Activated T-cell treated with anti-CD3 and anti-CD28 coated beads, Interleukin-2, amount 50 U/mL, for 72 hours (primary cell): ENCODE measurements around the gene RAC3. TPM values are rescaled to one million over a fixed set of nuclear protein-coding genes. Genes with fewer than 3 reads are reported as not detected.

Source experiments
- ATAC-seq, 2 donors: fragments of 150-1000 bp; cut with Tn5 transposase; replicated peaks in 1 of 2; 2 replicates each; pipeline ENCODE4 v1.10.0; 2021; ENCODE audit warnings: moderate library complexity in 2 of 2, mild to moderate bottlenecking in 1 of 2
- DNase-seq, 2 donors: peaks; one replicate each; pipeline ENCODE4 v3.0.0; 2021 to 2022; ENCODE audit warnings: mixed read lengths in 1 of 2
- H3K27ac Mint-ChIP-seq: one replicate; pipeline ENCODE4 v1.8.0; 2022; ENCODE audit warnings: mild to moderate bottlenecking, moderate library complexity, mixed read lengths
- H3K27me3 Mint-ChIP-seq: one replicate; pipeline ENCODE4 v1.8.0; 2022; ENCODE audit warnings: low read depth, mixed read lengths
- H3K36me3 Mint-ChIP-seq, 2 donors: one replicate each; pipeline ENCODE4 v1.8.0; 2022; ENCODE audit warnings: mixed read lengths in 2 of 2, mild to moderate bottlenecking in 1 of 2; ENCODE audit not compliant: insufficient read depth in 2 of 2
- H3K4me1 Mint-ChIP-seq: one replicate; pipeline ENCODE4 v1.8.0; 2022; ENCODE audit warnings: low read depth, mixed read lengths
- H3K4me3 Mint-ChIP-seq, 2 donors: one replicate each; pipeline ENCODE4 v1.8.0; 2022; ENCODE audit warnings: mild to moderate bottlenecking in 2 of 2, mixed read lengths in 2 of 2, moderate library complexity in 2 of 2
- H3K9me3 Mint-ChIP-seq, 2 donors: one replicate each; pipeline ENCODE4 v1.8.0; 2022; ENCODE audit warnings: mixed read lengths in 2 of 2
- total RNA-seq, 2 donors: library from RNA; stranded (reverse); gene quantifications; one replicate each; pipeline ENCODE4 v1.2.3, GENCODE V29; 2022

The RAC3 gene
- total RNA-seq, 2 donors from 2014 or later = 8.5 to 13.1 TPM

DNA sequence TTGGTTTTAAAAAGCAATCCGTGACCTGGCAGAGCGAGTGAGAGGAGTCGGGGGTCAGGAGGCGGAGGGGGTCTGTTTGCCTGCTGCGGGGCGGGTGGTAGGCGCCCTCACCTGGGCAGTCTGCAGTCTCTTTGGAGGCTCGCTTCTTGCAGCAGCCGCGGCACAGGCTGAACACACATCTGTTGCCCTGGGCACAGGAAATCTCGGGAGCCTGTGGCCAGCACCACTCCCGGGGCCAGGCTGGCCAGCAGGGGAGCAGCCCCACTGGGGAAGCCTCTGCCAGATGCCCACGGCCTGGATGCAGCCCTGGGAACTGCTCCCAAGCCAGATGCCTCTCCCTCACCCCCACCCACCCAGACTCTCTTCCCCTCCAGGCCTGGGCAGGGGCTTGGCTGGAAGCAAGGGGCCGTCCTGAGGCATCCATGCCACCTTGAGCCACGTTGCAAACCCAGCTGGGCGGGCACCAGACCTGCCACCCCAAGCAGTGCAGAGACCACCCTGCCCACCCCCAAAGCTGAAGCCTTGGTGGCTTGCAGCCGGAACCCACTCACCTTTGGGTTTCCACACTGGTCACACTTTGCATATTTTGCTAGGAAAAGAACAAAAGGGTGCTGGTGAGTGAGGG, 26.9 kb downstream of the RAC3 start:
- H3K9me3 Mint-ChIP-seq = no peaks in the 10 kb centered on the region
- H3K36me3 Mint-ChIP-seq = peaks cover 0 to 4% of the 10 kb centered on the region in 2 donors
- no peaks in the 10 kb centered on the region for H3K27me3 Mint-ChIP-seq
- H3K4me3 Mint-ChIP-seq = no peak overlapping the region
- H3K27ac Mint-ChIP-seq = no peak overlapping the region
- ATAC-seq = no peak
- peaks cover 5% of the 10 kb centered on the region for H3K4me1 Mint-ChIP-seq
- DNase-seq = no peak

DNA sequence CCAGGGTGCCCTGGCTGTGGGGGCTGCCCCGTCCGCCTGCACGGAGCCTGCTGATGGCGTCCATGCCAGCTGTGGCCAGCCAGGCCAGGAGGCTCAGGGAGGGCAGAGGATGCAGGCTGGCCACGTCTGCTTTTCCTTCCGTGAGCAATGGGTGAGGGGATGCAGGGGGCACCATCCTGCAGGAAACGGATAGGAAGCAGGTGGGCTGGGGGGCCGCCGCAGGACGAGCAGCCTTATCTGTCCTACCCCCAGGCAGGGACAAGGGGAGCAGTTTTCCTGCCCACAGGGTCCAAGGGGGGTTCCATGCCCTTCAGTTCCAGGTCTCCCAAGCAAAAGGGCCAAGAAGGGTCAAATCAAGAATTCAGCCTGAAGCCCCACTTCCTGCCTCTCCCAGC, 27.4 kb downstream of the RAC3 start:
- Mint-ChIP-seq H3K9me3 (no peaks in the 10 kb centered on the region), H3K27me3 (no peaks in the 10 kb centered on the region), H3K27ac (no peak overlapping the region), H3K4me1 (no peaks in the 10 kb centered on the region), H3K4me3 (no peak overlapping the region), H3K36me3 (peaks cover 0 to 4% of the 10 kb centered on the region in 2 donors)
- no peak for DNase-seq
- no peak for ATAC-seq

GRCh38 chr17:82059272-82060000, 28.0 kb downstream of the RAC3 start:
- Mint-ChIP-seq H3K36me3 (peaks cover 0 to 4% of the 10 kb centered on the region in 2 donors), H3K27me3 (no peaks in the 10 kb centered on the region), H3K9me3 (no peaks in the 10 kb centered on the region), H3K27ac (no peak overlapping the region), H3K4me1 (peaks cover 6% of the 10 kb centered on the region), H3K4me3 (no peak overlapping the region)
- ATAC-seq = no peak
- DNase-seq = no peak

- no peaks in the 10 kb centered on the region for H3K27me3 Mint-ChIP-seq
- no peak overlapping the region for H3K4me3 Mint-ChIP-seq
- H3K27ac Mint-ChIP-seq = no peak overlapping the region
- H3K9me3 Mint-ChIP-seq = no peaks in the 10 kb centered on the region
- peaks cover 7% of the 10 kb centered on the region for H3K4me1 Mint-ChIP-seq
- H3K36me3 Mint-ChIP-seq = peaks cover 0 to 4% of the 10 kb centered on the region in 2 donors
- ATAC-seq = no peak
- no peak for DNase-seq
Measured at GRCh38 chr17:82060001-82060380, 28.5 kb downstream of the RAC3 start.

- DNase-seq (no peak), ATAC-seq (no peak)
- no peaks in the 10 kb centered on the region for H3K27me3 Mint-ChIP-seq
- H3K4me3 Mint-ChIP-seq = no peak overlapping the region
- H3K27ac Mint-ChIP-seq = no peak overlapping the region
- peaks cover 0 to 4% of the 10 kb centered on the region in 2 donors for H3K36me3 Mint-ChIP-seq
- peaks cover 7% of the 10 kb centered on the region for H3K4me1 Mint-ChIP-seq
- H3K9me3 Mint-ChIP-seq = no peaks in the 10 kb centered on the region
Measured at GRCh38 chr17:82060614-82061013, 29.1 kb downstream of the RAC3 start.

DNA sequence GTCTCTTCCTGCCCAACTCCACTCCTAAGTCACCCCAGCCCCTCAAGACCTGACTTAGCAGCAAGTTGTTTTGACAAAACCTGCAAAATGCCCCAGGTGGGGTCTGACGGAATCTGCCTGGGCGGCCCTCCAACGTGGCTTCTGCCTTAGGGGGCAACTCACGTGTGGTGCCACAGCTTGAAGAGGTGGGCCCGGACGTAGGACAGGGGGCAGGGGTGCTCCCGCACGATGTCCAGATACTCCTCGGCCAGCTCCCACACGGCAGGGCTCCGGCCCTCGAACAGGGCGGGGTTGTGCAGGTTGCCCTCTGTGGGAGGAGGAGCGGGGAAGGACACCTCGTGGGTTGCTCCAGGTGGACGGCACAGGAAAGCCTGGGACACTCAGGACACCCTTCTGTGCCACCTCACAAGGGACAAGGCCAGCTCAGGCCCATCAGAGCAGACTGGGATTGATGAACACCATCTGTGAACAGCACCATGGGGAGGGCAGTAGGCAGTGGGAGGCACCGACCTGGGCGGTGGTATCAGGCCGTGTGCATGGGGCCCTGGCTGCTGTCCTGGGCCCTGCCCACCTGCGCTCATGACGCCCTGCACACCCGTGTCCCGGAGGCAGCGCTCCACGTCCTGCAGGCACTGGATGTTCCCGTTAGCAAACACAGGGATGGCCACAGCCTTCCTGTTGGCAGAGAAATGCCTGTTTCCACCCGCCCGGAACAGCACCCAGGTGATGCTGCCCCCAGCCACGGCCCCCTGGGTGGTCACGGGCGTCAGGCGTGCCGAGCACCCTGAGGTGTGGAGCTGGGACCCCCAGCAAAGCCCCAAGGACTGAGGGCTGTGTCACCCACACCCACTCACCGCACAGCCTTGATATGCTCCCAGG, 29.8 kb downstream of the RAC3 start:
- Mint-ChIP-seq H3K4me3 (no peak overlapping the region), H3K27me3 (no peaks in the 10 kb centered on the region), H3K27ac (no peak overlapping the region), H3K9me3 (no peaks in the 10 kb centered on the region), H3K4me1 (peaks cover 9% of the 10 kb centered on the region), H3K36me3 (peaks cover 0 to 4% of the 10 kb centered on the region in 2 donors)
- ATAC-seq = no peak
- DNase-seq = no peak

DNA sequence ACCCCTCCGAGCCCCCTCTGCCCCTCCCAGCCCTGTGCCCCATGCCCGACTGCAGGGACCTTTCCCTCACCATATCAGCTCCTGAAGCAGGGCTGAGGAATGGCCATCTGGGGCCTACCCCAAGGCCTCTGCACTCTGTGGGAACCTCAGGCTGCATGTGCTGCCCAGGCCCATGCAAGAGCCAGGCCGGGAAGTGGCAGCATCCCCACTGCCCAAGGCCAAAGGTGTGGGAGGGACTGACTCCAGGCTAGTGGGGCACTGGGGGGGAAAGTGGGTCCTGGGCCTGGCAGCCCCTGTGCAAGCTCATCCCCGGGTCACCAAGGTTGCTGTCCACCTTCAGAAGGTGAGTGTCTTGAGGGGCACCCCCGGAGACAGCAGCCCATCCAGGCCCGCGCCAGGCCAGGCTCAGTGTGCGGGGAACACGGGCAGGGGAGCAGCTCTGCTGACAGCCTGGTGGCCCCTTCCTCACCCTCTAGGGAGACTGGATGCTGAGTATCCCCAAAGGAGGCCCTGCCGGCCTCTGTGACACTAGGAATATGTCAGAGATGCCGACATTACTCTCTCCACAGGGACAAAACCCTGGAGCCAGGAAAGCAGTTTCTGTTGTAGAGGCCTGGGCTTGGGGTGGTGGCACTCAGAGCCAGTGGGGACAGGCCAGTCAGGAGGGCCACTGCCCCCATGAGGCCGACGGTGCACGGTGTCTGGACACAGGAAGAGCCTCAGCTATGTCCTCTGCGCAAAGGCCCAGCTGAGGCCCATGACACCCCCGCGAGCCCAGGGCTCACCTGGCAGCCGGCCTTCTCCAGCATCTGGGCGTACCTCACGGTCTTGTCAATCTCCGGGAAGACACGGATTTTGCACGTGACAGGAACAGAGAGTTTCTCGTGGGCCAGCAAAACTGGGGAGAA, 30.9 kb downstream of the RAC3 start:
- Mint-ChIP-seq H3K27me3 (no peaks in the 10 kb centered on the region), H3K36me3 (peaks cover 0 to 4% of the 10 kb centered on the region in 2 donors), H3K4me3 (no peak overlapping the region), H3K9me3 (no peaks in the 10 kb centered on the region), H3K4me1 (peaks cover 20% of the 10 kb centered on the region), H3K27ac (no peak overlapping the region)
- DNase-seq = no peak
- no peak for ATAC-seq

DNA sequence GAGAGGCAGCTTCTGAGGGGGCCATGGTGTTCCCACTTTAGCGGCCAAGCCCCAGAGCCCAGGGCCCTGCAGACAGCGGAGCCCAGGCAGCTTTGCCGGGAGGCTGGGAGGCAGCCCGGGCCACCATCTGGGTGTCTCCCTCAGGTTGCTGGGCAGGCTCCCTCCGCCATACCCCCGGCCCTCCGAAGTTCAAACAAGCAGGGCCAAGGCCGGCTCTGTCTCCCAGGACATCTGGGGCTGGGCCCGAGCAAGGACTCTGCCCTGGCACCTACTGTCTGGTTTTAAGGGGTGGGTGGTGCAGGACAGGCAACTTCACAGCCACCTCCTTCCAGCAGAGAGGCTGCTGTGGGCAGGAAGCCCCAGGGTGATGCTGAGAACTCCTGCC, 31.5 kb downstream of the RAC3 start:
- Mint-ChIP-seq H3K4me3 (no peak overlapping the region), H3K36me3 (peaks cover 0 to 4% of the 10 kb centered on the region in 2 donors), H3K9me3 (no peaks in the 10 kb centered on the region), H3K27ac (no peak overlapping the region), H3K4me1 (peaks cover 21% of the 10 kb centered on the region), H3K27me3 (no peaks in the 10 kb centered on the region)
- no peak for DNase-seq
- no peak for ATAC-seq

GRCh38 chr17:82063424-82064415, 32.2 kb downstream of the RAC3 start:
- H3K27ac Mint-ChIP-seq = no peak overlapping the region
- peak overlapping the region; percentile 71 to 74 for H3K4me3 Mint-ChIP-seq
- no peaks in the 10 kb centered on the region for H3K27me3 Mint-ChIP-seq
- ATAC-seq = no peak
- no peak for DNase-seq
- H3K9me3 Mint-ChIP-seq = no peaks in the 10 kb centered on the region
- H3K4me1 Mint-ChIP-seq = peaks cover 21% of the 10 kb centered on the region
- peaks cover 0 to 4% of the 10 kb centered on the region in 2 donors for H3K36me3 Mint-ChIP-seq

DNA sequence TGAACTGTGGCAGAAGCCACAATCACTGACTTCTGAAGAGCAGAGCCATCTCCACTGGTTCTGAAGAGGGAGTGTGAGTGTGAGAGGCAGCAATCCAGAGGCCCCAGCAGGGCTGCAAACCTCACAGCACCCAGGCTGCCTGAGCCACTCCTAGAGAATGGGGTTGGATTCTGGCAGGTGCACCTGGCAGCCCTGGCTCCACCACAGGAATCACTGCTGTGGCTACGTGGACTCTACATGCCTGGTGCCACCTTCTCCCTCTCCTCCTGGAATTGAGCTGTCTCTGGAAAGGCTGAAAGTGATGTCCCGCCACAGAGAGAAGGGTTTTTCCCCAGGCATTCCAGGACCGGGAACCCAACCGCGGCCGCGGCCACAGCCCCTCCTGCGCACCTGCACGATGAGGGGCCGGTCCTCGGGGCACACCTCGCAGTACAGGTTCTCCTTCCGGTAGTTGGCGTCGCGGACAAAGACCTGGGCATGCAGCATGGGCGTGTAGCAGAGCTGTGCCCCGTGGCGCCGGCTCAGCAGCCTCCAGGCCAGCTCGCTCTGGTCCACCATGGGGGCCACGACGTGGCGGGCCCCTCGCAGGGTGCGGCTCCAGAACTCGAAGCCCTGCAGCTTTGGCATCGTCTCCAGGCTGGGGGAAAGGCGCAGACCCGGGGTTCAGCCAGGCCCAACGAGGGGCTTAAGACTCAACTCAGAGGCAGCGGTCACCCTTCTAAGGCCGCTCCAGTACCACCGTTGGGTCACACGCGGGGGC, 33.1 kb downstream of the RAC3 start:
- no peak for DNase-seq
- ATAC-seq = no peak
- Mint-ChIP-seq H3K9me3 (no peaks in the 10 kb centered on the region), H3K4me1 (peaks cover 21% of the 10 kb centered on the region), H3K27me3 (no peaks in the 10 kb centered on the region), H3K27ac (peak overlapping the region; percentile 68), H3K4me3 (peak overlapping the region; percentile 71 to 74), H3K36me3 (peaks cover 0 to 4% of the 10 kb centered on the region in 2 donors)

DNA sequence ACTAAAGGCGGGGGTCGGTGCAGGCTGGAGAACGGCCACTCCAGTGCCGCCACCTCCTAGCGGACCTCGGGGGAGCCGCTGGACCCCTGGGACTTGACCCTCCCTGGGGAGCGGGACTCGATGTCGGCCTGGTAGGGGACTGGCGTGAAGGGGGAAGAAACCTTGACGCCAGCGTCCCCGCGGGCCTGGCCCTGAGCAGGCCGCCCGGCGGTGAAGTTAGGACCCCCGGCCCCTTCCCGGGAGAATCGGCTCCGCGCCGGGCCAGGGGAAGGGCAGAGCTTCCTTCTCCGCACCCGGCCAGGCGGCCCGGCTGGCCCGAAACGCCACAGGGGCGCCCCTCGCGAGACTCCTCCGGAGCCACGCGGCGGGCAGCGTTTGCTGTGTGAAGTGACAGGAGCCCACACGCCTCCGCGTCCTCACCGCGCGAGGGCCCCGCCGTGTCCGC, 33.7 kb downstream of the RAC3 start:
- Mint-ChIP-seq H3K27me3 (no peaks in the 10 kb centered on the region), H3K9me3 (no peaks in the 10 kb centered on the region), H3K4me3 (peak overlapping the region; percentile 71 to 74), H3K4me1 (peaks cover 21% of the 10 kb centered on the region), H3K27ac (no peak overlapping the region), H3K36me3 (peaks cover 0 to 2% of the 10 kb centered on the region in 2 donors)
- ATAC-seq (peak; percentile 69 to 71), DNase-seq (peak in 1 of 2 donors; percentile 56)
